ENCODE results near the gene PRRC2B.
"Not testable (repeated sequence)": the region's sequence is repeated elsewhere in the genome, so short reads cannot be mapped to it uniquely, and the experiment has no call there.

The PRRC2B gene

GRCh38 chr9:131386281-131386680, 7.6 kb upstream of the PRRC2B start:
- DNase-seq (ENCODE audit: low read depth in 1 of 2, low spot score in 1 of 2), result no peak

GRCh38 chr9:131387394-131387793, 6.5 kb upstream of the PRRC2B start:
- no peak for DNase-seq (ENCODE audit: low read depth in 1 of 2, low spot score in 1 of 2)

- no peak for DNase-seq (ENCODE audit: low read depth in 1 of 2, low spot score in 1 of 2)
Measured at GRCh38 chr9:131391020-131391419, 2.9 kb upstream of the PRRC2B start.

- no peak for DNase-seq (ENCODE audit: low read depth in 1 of 2, low spot score in 1 of 2)
Measured at GRCh38 chr9:131391504-131391903, 2.4 kb upstream of the PRRC2B start.

- peak; percentile 11 to 49 for DNase-seq (ENCODE audit: low read depth in 1 of 2, low spot score in 1 of 2)
Measured at GRCh38 chr9:131394464-131395156, 724 bp downstream of the PRRC2B start.

- DNase-seq (ENCODE audit: low read depth in 1 of 2, low spot score in 1 of 2), result peak; percentile 42 to 59
Measured at GRCh38 chr9:131395157-131396098, 1.5 kb downstream of the PRRC2B start.

- not testable (repeated sequence) for DNase-seq (ENCODE audit: low read depth in 1 of 2, low spot score in 1 of 2)
Measured at GRCh38 chr9:131396099-131396479, 2.2 kb downstream of the PRRC2B start.

- no peak for DNase-seq (ENCODE audit: low read depth in 1 of 2, low spot score in 1 of 2)
Measured at GRCh38 chr9:131396626-131397025, 2.7 kb downstream of the PRRC2B start.

- DNase-seq (ENCODE audit: low read depth in 1 of 2, low spot score in 1 of 2), result no peak
Measured at GRCh38 chr9:131397100-131397790, 3.4 kb downstream of the PRRC2B start.

GRCh38 chr9:131398204-131398603, 4.3 kb downstream of the PRRC2B start:
- DNase-seq (ENCODE audit: low read depth in 1 of 2, low spot score in 1 of 2), result peak; percentile 36 to 38

- no peak for DNase-seq (ENCODE audit: low read depth in 1 of 2, low spot score in 1 of 2)
Measured at GRCh38 chr9:131399972-131400371, 6.1 kb downstream of the PRRC2B start.

- no peak for DNase-seq (ENCODE audit: low read depth in 1 of 2, low spot score in 1 of 2)
Measured at GRCh38 chr9:131400627-131401026, 6.7 kb downstream of the PRRC2B start.

- DNase-seq (ENCODE audit: low read depth in 1 of 2, low spot score in 1 of 2), result no peak
Measured at GRCh38 chr9:131402073-131402472, 8.2 kb downstream of the PRRC2B start.

GRCh38 chr9:131402738-131403492, 9.0 kb downstream of the PRRC2B start:
- DNase-seq (ENCODE audit: low read depth in 1 of 2, low spot score in 1 of 2), result no peak

- no peak for DNase-seq (ENCODE audit: low read depth in 1 of 2, low spot score in 1 of 2)
Measured at GRCh38 chr9:131403493-131403773, 9.5 kb downstream of the PRRC2B start.

GRCh38 chr9:131404581-131404980, 10.7 kb downstream of the PRRC2B start:
- DNase-seq (ENCODE audit: low read depth in 1 of 2, low spot score in 1 of 2), result no peak

GRCh38 chr9:131404987-131405386, 11.1 kb downstream of the PRRC2B start:
- no peak for DNase-seq (ENCODE audit: low read depth in 1 of 2, low spot score in 1 of 2)

GRCh38 chr9:131405428-131405827, 11.5 kb downstream of the PRRC2B start:
- DNase-seq (ENCODE audit: low read depth in 1 of 2, low spot score in 1 of 2), result no peak

- no peak for DNase-seq (ENCODE audit: low read depth in 1 of 2, low spot score in 1 of 2)
Measured at GRCh38 chr9:131405858-131406537, 12.1 kb downstream of the PRRC2B start.

GRCh38 chr9:131406563-131407436, 12.9 kb downstream of the PRRC2B start:
- no peak for DNase-seq (ENCODE audit: low read depth in 1 of 2, low spot score in 1 of 2)
